GM12878 (cell line): ENCODE data around the gene SMAD2. TPM values are rescaled to one million over a fixed set of nuclear protein-coding genes. Genes with fewer than 3 reads are reported as not detected.

ENCODE experiments used
- ATAC-seq: fragments of 200-7000 bp; cut with Tn5 transposase; 3 replicates; pipeline ENCODE4 v1.9.1; 2020; ENCODE audit warnings: mild to moderate bottlenecking, moderate library complexity
- BruUV-seq: library from RNA; stranded (reverse); fragments of 400-500 nt; replicated peaks from 2 replicates; lab custom pipeline; 2021; lab: Mats Ljungman, UMichigan
- CTCF ChIA-PET: fragments of 300-600 bp; sonication (Branson Sonifier 250); formaldehyde crosslinking; extraction: SDS; loops from one replicate; lab custom pipeline; 2021; ENCODE audit warnings: inconsistent platforms; lab: Yijun Ruan, JAX
- POLR2A ChIA-PET: fragments of 350-600 bp; formaldehyde crosslinking; extraction: SDS; loops from one replicate; lab custom pipeline; 2021; ENCODE audit warnings: inconsistent platforms; lab: Charles Lee
- RAD21 ChIA-PET: fragments of 300-600 bp; sonication (Branson Sonifier 250); formaldehyde crosslinking; loops from one replicate; lab custom pipeline; 2023; ENCODE audit warnings: antibody characterized with exemption; ENCODE audit not compliant: unreplicated experiment; lab: Charles Lee
- SMC1A ChIA-PET: fragments of 300-600 bp; sonication (Branson Sonifier 250); formaldehyde crosslinking; loops from one replicate; lab custom pipeline; 2023; ENCODE audit not compliant: unreplicated experiment, uncharacterized antibody; lab: Charles Lee
- DNase-seq: peaks from one replicate; pipeline ENCODE4 v3.0.0-alpha.2; 2011; ENCODE audit warnings: low read depth, low spot score
- FAIRE-seq: peaks from 3 replicates; lab custom pipeline; 2011; peaks lifted over from hg19 to GRCh38; lab: Jason Lieb, UNC
- H2AFZ ChIP-seq: 2 replicates; pipeline ENCODE4 v1.6.0; 2011; ENCODE audit warnings: low read depth, low read length, control low read depth; ENCODE audit not compliant: control insufficient read depth
- H3K27ac ChIP-seq: 2 replicates; pipeline ENCODE4 v1.5.1; 2011; ENCODE audit warnings: control low read depth; ENCODE audit not compliant: control insufficient read depth, insufficient read depth
- H3K27me3 ChIP-seq, 2 experiments: replicated peaks in 1 of 2; 2 replicates each; pipeline versions ENCODE4 v1.6.0 to v1.6.1; 2011; ENCODE audit warnings: low read length in 1 of 2; ENCODE audit not compliant: control insufficient read depth in 2 of 2, insufficient read depth in 2 of 2
- H3K36me3 ChIP-seq, 2 experiments: 2 replicates each; pipeline ENCODE4 v1.5.1; 2011; ENCODE audit warnings: low read length in 1 of 2; ENCODE audit not compliant: control insufficient read depth in 2 of 2, insufficient read depth in 2 of 2
- H3K4me1 ChIP-seq: 2 replicates; pipeline ENCODE4 v1.6.1; 2011; ENCODE audit warnings: mild to moderate bottlenecking, low read length, moderate library complexity, mixed read lengths; ENCODE audit not compliant: control insufficient read depth, insufficient read depth
- H3K4me2 ChIP-seq: 2 replicates; pipeline ENCODE4 v1.6.0; 2011; ENCODE audit warnings: control low read depth; ENCODE audit not compliant: control insufficient read depth, insufficient read depth
- H3K4me3 ChIP-seq: fragments of 200-600 bp; sonication (generic); 2 replicates; pipeline ENCODE4 v1.5.1; 2016
- H3K79me2 ChIP-seq: 2 replicates; pipeline ENCODE4 v1.6.0; 2011; ENCODE audit warnings: low read length; ENCODE audit not compliant: control insufficient read depth, insufficient read depth
- H3K9ac ChIP-seq: 2 replicates; pipeline ENCODE4 v1.8.0; 2011; ENCODE audit warnings: low read length, control low read depth, mixed read lengths; ENCODE audit not compliant: control insufficient read depth, insufficient read depth
- H3K9me3 ChIP-seq: replicated peaks from 3 replicates; pipeline ENCODE4 v1.5.1; 2011; ENCODE audit warnings: mild to moderate bottlenecking, low read length; ENCODE audit not compliant: control insufficient read depth, insufficient read depth
- H4K20me1 ChIP-seq: 2 replicates; pipeline ENCODE4 v1.6.0; 2011; ENCODE audit not compliant: control insufficient read depth, insufficient read depth
- BACH1 ChIP-seq: fragments of 450-650 bp; IDR thresholded peaks from 2 replicates; pipeline ENCODE4 v1.6.1; 2017; ENCODE audit warnings: mild to moderate bottlenecking, borderline replicate concordance
- BHLHE40 ChIP-seq, 2 experiments: fragments of 450-650 bp in 1 of 2; IDR thresholded peaks; 2 replicates each; pipeline ENCODE4 v1.6.1; 2011 to 2017; ENCODE audit warnings: low read depth in 2 of 2, borderline replicate concordance in 1 of 2, improper control_type of control experiment in 1 of 2, low read length in 1 of 2, mild to moderate bottlenecking in 1 of 2
- CBFB ChIP-seq: IDR thresholded peaks from 2 replicates; pipeline ENCODE4 v1.6.1; 2016; ENCODE audit warnings: antibody characterized with exemption, low read depth
- E2F4 ChIP-seq: IDR thresholded peaks from 2 replicates; pipeline ENCODE4 v1.6.1; 2012; ENCODE audit warnings: low read depth, low read length, improper control_type of control experiment
- NR2C1 ChIP-seq: fragments of 450-650 bp; IDR thresholded peaks from 2 replicates; pipeline ENCODE4 v1.6.1; 2017; ENCODE audit warnings: antibody characterized with exemption, mild to moderate bottlenecking, moderate library complexity
- PAX5 ChIP-seq: IDR thresholded peaks from 2 replicates; pipeline ENCODE4 v1.6.1; 2011; ENCODE audit warnings: low read depth, low read length, borderline replicate concordance
- SP1 ChIP-seq: IDR thresholded peaks from one replicate; pipeline ENCODE4 v1.6.1; 2011; ENCODE audit warnings: low read depth, low read length
- TCF12 ChIP-seq: IDR thresholded peaks from 2 replicates; pipeline ENCODE4 v1.6.1; 2011; ENCODE audit warnings: low read depth, mild to moderate bottlenecking, low read length
- WGBS: methylation state at CpG from one replicate; pipeline ENCODE4 v1.1.6; 2016; ENCODE audit warnings: low lambda C conversion rate; ENCODE audit not compliant: insufficient replicate concordance, insufficient coverage; ENCODE audit errors: missing lambda C conversion rate; 5-methylcytosine and 5-hydroxymethylcytosine counted together
- in situ Hi-C: fragments of 300-500 bp; cut with MboI; formaldehyde crosslinking; loops from 9 replicates; pipeline ENCODE4 v1.14.3; 2018; ENCODE audit warnings: mixed read lengths
- intact Hi-C: fragments of 100-400 bp; cut with micrococcal nuclease; formaldehyde crosslinking; loops from one replicate; pipeline ENCODE4 v1.14.2; 2022; ENCODE audit not compliant: unreplicated experiment
- polyA plus RNA-seq, 11 experiments: library from polyadenylated mRNA; depleted of rRNA in 4 of 11; unstranded in 6 of 11; stranded (reverse) in 5 of 11; fragments of >200 nt; fragmentation: Nextera tagmentation in 4 of 11; fragmentation: Illumina TruSeq in 1 of 11; extraction: Ambion mirVana in 4 of 11; extraction: Trizol in 1 of 11; gene quantifications; 1 replicate in 1 of 11; 2 replicates in 10 of 11; pipeline versions ENCODE4 v1.2.1 to v1.2.3, GENCODE V29; 2011 to 2016; ENCODE audit warnings: inconsistent platforms in 2 of 11, missing spikeins in 2 of 11, low read depth in 1 of 11
- total RNA-seq, 4 experiments: library from RNA; depleted of rRNA in 3 of 4; stranded (reverse); fragments of >200 nt in 3 of 4; fragmentation: Illumina TruSeq in 1 of 4; extraction: Trizol in 1 of 4; gene quantifications; 2 replicates each; pipeline versions ENCODE4 v1.2.1 to v1.2.3, GENCODE V29; 2013 to 2021

Gene SMAD2
- total and polyA plus RNA-seq, 10 of the 15 experiments (the other 5 are each of a cell fraction or from before 2014, with no cell fraction given), result 28.8 to 111 (median 65.8) TPM

DNA sequence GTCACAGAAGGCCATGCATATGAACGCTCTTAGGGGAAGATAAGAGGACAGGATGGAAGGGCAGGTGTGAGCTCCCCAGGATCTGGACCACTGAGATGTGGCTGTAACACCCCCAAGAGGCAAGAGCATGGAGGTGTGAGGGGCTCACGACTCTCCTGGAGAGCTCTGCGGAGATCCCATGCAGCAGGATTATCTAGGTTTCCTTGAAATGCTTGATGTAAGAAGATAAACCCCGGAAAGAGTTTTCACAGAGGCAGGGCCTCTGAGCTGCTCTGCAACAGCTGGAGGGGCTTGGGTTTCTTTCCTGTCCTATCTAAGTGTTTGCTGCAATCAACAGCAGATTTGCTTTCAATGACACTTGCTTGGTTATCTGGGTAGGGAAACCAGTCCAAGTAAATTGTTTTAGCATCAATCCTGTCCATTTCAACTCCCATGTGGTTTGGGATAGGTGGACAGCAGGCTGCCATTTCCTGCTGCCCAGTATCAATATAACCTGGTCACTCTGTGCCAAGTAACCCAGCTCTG is 138.9 kb downstream of the SMAD2 start (continued):
- TF ChIP-seq SP1 (no peak), CBFB (no peak)

GRCh38 chr18:47790036-47790435 is 140.4 kb downstream of the SMAD2 start:
- RAD21 ChIA-PET, result no interaction called here
- ATAC-seq, result no peak

DNA sequence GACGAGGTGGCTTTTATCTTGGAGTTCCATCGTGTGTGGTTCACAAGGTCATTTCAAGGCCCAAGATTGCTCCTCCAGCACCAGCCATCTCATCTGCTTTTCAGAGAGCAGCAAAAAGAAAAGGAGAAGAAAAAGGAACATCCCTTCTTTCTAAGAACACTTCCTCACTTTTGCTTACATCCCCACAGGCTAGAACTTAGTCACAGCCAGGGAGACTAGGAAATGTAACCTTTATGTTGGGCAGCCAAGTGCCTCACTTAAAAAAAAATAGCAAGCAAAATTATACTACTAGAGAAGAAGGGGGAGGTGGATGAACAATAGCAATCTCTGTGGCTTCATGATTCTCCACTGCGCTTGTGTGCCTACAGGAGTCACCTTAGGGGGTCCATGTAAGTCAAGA is 141.8 kb downstream of the SMAD2 start:
- Histone ChIP-seq H3K4me1 (no peaks in the 10 kb centered on the region), H3K79me2 (no peaks in the 10 kb centered on the region), H3K27ac (no peak overlapping the region), H2AFZ (no peak overlapping the region), H3K27me3 (no peaks in the 10 kb centered on the region), H3K9me3 (no peaks in the 10 kb centered on the region; the same call in 2 of the 3 replicates), H3K36me3 (no peaks in the 10 kb centered on the region), H3K4me3 (no peak overlapping the region), H3K4me2 (no peak overlapping the region), H4K20me1 (no peaks in the 10 kb centered on the region), H3K9ac (no peak overlapping the region)
- BruUV-seq, result no TSS peak
- POLR2A ChIA-PET, result no interaction called here
- intact Hi-C loops, result no loop called here
- no peak for FAIRE-seq
- SMC1A ChIA-PET, result interaction anchor here (1.0 kb wide), 1 partner anchor 11 kb away, joined by 4 read pairs; no protein-coding TSS in a partner anchor
- CTCF ChIA-PET, result no interaction called here
- 20% methylated on average over 3 of the region's 3 CpGs for WGBS
- no peak for DNase-seq
- in situ Hi-C loops, result no loop called here
- RAD21 ChIA-PET, result no interaction called here
- ATAC-seq, result no peak
- TF ChIP-seq NR2C1 (no peak), E2F4 (no peak), BACH1 (no peak), TCF12 (no peak)

More at GRCh38 chr18:47790036-47790435, 140.4 kb downstream of the SMAD2 start:
- ChIA-PET POLR2A (no interaction called here), SMC1A (no interaction called here), CTCF (no interaction called here)
- no peak for DNase-seq
- no peak overlapping the region for H3K4me3 ChIP-seq
- intact Hi-C loops, result no loop called here
- no TSS peak for BruUV-seq
- in situ Hi-C loops, result no loop called here
- no peak overlapping the region for H3K27ac ChIP-seq
- no peak for FAIRE-seq
- no peaks in the 10 kb centered on the region for H4K20me1 ChIP-seq
- no peak overlapping the region for H2AFZ ChIP-seq
- 24% methylated on average over 2 of the region's 2 CpGs for WGBS
- H3K79me2 ChIP-seq, result no peaks in the 10 kb centered on the region
- H3K4me1 ChIP-seq, result no peaks in the 10 kb centered on the region
- no peaks in the 10 kb centered on the region for H3K27me3 ChIP-seq
- no peak overlapping the region for H3K4me2 ChIP-seq
- H3K36me3 ChIP-seq, result no peaks in the 10 kb centered on the region
- H3K9ac ChIP-seq, result no peak overlapping the region
- H3K9me3 ChIP-seq, result no peaks in the 10 kb centered on the region; the same call in 2 of the 3 replicates
- TF ChIP-seq BHLHE40 (IDR thresholded peaks at IDR 0.05; ENCODE audit: borderline replicate concordance in 1 of 2, low read depth in 2 of 2, low read length in 1 of 2) (no peak), PAX5 (no peak)
- TF ChIP-seq, all 136 proteins: peak for 0
